ENCODE results near the gene ZMIZ1.

ZMIZ1 gene

DNA sequence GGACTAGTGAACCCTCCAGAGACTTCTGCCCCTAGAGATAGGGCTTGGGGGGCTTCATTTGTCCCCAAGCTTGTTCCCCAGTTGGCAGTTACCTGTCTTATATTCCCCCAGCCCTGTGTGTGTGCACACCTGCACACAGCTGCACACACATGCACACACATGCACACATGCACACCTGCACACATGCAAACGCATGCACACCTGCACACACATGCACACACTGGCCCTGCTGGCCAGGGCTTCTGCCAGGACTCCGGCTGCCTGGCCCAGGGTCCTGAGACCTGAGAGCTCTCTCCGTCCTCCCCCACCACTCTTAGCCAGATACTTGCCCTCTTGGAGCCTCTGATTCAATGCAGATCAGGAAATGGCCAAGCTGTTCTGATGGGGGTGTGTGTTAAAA is 6.7 kb downstream of the ZMIZ1 start:
- no peak overlapping the region for H3K4me3 ChIP-seq (ENCODE audit: low read length)
- no peak for DNase-seq (ENCODE audit: low read depth, low spot score)

DNA sequence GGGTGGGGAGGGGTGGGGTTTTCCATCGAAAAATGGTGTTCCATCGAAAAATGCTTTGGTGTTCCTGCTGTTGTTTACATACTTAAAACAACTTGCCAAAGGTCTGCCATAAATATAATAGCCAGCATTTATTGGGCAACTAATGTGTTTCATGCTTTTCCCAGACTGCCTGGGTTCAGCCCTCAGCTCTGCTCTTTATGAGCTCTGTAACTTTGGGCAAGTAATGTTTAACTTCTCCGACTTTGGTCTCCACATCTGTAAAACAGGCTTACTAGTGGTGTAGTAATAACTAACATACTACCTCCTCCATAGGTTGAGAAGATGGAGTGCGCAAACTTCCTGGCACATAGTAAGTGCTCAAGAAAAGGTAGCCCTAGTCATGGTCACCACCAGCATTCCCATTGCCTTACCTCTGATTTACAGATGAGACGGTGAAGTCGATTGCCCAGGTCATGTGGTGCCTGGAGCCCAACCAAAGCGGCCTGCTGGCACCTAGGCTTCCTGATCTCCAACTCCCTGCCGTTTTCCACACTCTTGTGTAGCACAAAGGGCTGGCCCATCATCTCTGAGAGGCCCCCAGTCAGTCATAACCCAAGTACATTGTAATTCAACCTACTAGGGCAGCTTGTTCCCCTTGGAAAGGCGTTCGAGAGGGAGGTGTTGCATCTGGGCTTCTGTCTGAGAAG is 8.9 kb downstream of the ZMIZ1 start:
- H3K4me3 ChIP-seq (ENCODE audit: low read length), result no peak overlapping the region
- no peak for DNase-seq (ENCODE audit: low read depth, low spot score)

- no peak for DNase-seq (ENCODE audit: low read depth, low spot score)
- no peak overlapping the region for H3K4me3 ChIP-seq (ENCODE audit: low read length)
Observed at GRCh38 chr10:79078367-79079053, 9.7 kb downstream of the ZMIZ1 start.

- DNase-seq (ENCODE audit: low read depth, low spot score), result no peak
- no peak overlapping the region for H3K4me3 ChIP-seq (ENCODE audit: low read length)
Observed at GRCh38 chr10:79079054-79079397, 10.3 kb downstream of the ZMIZ1 start.

DNA sequence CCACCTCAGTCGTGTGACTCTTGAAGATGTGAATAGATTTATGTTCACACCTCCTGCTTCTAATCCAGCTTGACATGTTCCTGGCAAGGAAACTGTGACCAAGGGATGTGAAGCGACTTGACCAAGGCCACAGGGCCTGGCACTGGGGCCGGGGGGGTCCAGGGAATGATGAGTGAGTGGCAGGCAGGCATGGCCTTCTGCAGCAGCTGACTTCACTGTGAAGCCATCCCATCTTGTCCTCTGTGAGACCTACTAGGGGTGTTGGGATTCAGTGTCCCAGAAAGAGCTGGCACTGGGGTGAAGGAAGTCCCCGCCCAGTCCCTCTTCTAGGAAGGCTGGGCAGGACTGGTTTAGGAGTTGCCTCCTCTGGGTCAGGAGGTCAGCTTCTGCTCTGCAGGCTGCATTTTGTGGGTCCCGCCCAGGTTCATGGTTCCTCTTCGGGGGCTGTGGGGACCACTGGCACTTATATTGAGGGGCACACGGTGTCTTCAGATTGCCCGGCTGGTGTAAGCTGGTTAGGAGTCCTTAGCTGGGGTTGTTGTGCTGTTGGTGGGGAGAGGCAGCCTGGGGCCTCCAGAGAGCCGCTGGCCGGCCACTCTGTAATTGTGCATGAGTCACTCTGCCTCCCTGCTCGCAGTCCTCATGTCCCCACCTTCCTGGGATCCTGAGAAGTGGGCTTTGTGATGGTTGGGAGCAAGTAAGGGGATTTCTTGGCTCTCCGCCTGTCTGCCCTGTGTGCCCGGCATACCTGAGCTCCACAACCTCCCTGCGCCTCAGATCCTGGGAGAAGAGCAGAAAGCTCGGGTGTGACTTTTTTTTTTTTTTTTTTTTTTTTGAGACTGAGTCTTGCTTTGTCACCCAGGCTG is 11.0 kb downstream of the ZMIZ1 start:
- DNase-seq (ENCODE audit: low read depth, low spot score), result no peak
- no peak overlapping the region for H3K4me3 ChIP-seq (ENCODE audit: low read length)

- H3K4me3 ChIP-seq (ENCODE audit: low read length), result no peak overlapping the region
- no peak for DNase-seq (ENCODE audit: low read depth, low spot score)
Observed at GRCh38 chr10:79081353-79082034, 12.7 kb downstream of the ZMIZ1 start.

- DNase-seq (ENCODE audit: low read depth, low spot score), result no peak
- H3K4me3 ChIP-seq (ENCODE audit: low read length), result no peak overlapping the region
Observed at GRCh38 chr10:79082035-79082373, 13.2 kb downstream of the ZMIZ1 start.

- no peak for DNase-seq (ENCODE audit: low read depth, low spot score)
- no peak overlapping the region for H3K4me3 ChIP-seq (ENCODE audit: low read length)
Observed at GRCh38 chr10:79082631-79083596, 14.1 kb downstream of the ZMIZ1 start.

DNA sequence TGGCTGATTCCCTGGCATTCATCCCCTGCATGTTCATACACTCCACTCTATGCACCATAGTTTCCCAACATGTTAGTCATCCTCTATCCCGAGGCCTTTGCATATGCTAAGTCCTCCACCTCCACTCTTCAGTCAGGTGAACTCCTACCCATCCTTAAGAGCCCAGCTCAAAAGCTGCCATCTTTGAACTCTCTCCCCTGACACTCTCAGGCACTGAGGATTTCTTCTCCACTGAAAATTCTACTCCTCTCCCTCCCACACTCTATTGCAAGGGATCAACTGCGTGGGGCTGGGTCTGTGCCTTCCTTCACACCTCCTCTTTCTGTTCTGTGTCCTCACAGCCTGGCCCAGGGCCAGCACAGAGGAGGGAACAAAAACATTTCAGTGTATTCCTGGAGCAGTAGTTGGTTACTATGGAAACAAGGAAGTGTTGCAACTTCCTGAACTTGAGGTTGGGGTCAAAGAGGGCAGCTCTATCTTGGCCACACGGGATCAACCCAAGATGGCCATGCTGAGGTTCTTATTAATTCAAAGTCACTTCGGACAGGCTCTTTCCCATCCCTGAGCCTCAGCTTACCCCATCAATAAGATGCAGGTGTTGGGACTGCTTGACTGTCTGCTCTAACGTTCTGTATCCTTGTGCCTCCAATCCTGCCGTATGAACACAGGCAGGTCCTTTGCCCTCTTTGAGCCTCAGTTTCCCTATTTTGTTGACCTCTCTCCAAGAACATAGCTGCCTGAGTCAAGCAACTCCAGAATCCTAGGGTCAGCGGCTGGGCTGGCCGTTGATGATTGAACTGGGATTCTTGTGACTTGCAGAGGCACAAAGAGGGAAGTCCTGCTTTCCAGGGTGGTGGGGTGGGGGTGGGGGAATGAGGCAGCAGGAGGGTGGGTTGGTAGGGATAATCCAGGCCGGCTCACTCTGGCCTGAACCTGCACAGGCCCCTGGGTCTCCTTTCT is 15.5 kb downstream of the ZMIZ1 start:
- no peak overlapping the region for H3K4me3 ChIP-seq (ENCODE audit: low read length)
- DNase-seq (ENCODE audit: low read depth, low spot score), result no peak

DNA sequence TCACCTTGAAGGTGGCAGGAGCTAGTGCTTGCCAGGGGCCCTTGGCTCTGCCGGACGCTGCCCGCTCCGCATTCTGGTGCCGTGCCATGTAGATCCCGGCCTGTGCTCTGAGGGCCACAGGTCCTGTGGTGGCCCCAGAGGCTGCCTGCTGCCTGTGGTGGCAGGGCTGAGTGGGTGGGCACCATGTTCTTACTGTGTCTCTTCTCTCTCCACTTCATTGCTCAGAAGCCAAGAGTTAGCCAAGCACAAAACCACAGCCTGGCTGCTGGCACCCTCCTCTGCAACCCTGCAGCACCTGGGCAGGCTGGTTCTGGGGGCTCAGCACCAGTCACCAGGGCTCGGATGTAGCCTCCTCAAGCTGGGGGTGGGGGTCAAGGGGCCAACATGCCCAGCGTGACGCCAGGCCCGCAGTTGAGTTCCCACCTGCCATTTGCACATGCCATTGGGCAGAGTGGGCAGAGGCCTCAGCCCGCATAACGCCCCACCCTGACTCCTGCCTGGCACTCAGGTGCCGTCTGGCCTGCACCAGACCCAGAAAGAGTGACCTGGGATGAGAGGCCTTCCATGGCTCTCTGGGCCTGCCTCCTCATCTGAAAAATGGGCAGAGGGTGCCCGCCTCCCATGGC is 16.3 kb downstream of the ZMIZ1 start:
- H3K4me3 ChIP-seq (ENCODE audit: low read length), result no peak overlapping the region
- DNase-seq (ENCODE audit: low read depth, low spot score), result no peak

DNA sequence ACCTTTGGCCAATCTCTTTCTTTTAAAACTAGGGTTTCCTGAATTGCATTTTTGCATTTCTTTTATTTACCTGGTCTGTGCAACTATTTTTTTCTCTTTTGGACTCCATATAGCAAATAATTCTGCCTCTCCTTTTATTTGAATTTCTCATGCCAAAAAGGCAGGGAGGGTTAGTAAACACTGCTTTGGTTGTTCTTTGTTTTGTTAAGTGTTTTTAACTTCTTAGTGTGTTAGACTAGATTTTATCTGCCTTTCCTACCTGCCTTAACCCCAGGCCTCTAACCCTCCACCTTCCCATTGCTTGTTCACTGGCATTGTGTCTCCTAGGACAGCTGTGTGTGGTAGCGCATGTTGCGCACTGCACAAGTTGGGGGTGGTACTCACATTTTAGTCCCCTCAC is 18.1 kb downstream of the ZMIZ1 start:
- H3K4me3 ChIP-seq (ENCODE audit: low read length), result no peak overlapping the region
- no peak for DNase-seq (ENCODE audit: low read depth, low spot score)

DNA sequence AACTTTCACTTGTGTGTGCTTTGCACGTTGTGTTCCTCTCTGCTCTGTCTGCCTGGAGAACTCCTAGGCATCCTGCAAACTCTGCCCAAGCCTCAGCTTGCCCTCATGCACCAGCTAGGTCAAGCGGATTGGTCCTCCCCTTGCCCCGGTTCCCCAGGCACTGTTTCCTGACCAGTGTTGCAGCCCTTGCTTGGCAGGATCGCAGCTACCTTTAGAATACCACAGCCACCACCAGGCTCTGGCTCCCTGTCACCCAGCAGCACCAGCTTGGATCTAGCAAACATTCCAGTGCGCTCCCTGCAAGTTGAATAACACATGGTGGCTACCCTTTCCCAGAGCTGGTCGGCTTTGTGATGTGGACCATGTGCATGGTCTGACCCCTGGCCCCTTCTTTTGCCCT is 19.0 kb downstream of the ZMIZ1 start:
- H3K4me3 ChIP-seq (ENCODE audit: low read length), result no peak overlapping the region
- DNase-seq (ENCODE audit: low read depth, low spot score), result no peak

DNA sequence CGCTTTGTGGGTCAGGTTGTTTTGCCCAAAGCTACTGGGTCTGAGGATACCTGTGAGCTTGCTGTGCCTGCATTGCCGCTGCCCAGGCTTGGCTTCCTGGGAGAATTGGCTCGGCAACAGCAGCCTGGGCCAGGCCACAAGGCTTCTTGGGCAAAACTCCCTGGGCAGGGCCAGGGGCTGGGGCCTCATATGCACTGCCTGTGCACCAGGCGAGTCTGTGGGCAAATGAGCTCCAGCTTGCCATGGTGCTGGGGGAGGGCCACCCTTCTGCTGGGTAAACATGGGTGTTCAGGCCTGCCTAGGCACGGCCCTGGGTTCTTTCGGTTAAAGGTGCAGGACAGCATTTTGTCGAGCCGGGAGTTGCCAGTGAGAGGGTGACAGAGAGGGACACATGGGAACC is 19.4 kb downstream of the ZMIZ1 start:
- DNase-seq (ENCODE audit: low read depth, low spot score), result no peak
- H3K4me3 ChIP-seq (ENCODE audit: low read length), result no peak overlapping the region

DNA sequence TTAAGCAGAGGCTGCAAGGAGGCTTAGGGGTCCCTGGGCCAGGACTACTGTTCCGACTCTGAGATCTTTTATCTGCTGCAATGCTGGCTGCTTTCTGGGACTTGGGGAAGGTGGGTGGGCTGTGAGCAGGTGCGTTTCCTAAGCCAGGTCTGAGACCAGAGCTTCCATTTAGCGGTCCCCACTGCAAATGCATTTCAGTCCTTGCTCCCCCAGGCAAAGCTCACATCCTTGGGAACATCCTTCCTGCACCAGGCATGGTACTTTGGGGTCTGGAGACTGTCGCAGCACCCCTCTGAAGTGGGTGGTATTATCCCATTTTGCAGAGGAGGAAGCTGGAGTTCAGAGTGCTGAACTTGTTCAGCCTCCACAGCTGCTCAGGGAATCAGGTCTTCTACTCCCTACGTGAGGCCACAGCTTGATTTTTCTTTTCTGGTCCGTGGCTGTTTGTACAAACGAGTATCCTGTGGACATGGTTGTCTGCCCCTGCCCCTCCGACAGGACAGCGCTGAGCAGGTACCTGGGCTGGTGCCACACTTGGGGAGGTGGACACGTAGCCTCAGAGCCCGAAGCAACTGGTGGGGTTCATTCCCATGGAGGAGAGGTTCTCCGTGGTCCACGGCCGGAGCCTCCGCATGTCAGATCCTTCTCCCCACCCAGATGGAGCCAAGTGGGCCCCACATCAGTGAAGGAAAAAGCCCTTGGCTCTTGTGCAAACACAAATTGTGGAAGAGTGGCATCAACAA is 20.0 kb downstream of the ZMIZ1 start:
- DNase-seq (ENCODE audit: low read depth, low spot score), result no peak
- no peak overlapping the region for H3K4me3 ChIP-seq (ENCODE audit: low read length)

- no peak overlapping the region for H3K4me3 ChIP-seq (ENCODE audit: low read length)
- DNase-seq (ENCODE audit: low read depth, low spot score), result no peak
Observed at GRCh38 chr10:79089632-79090031, 20.9 kb downstream of the ZMIZ1 start.

GRCh38 chr10:79090134-79090803 is 21.5 kb downstream of the ZMIZ1 start:
- DNase-seq (ENCODE audit: low read depth, low spot score), result no peak
- H3K4me3 ChIP-seq (ENCODE audit: low read length), result no peak overlapping the region

Data from Jurkat, Clone E6-1 (cell line).